Gastrocnemius medialis (tissue), 4 donors: Measurements from ENCODE around the gene MEIS2.

Source experiments
- POLR2A ChIP-seq, 2 donors: fragments of 450-650 bp; IDR thresholded peaks; one replicate each; pipeline ENCODE4 v1.6.1; 2017; ENCODE audit warnings: antibody characterized with exemption in 2 of 2, mild to moderate bottlenecking in 2 of 2, moderate library complexity in 2 of 2
- TF ChIP-seq, protein P1 (sequence below), 5 experiments: fragments of 450-650 bp in 3 of 5; fragments of 200-600 bp in 2 of 5; sonication (generic) in 2 of 5; IDR thresholded peaks in 4 of 5; conservative IDR thresholded peaks in 1 of 5; 1 replicate in 4 of 5; 2 replicates in 1 of 5; pipeline ENCODE4 v1.5.1; 2016 to 2019; ENCODE audit warnings: antibody characterized with exemption in 5 of 5, mild to moderate bottlenecking in 3 of 5, moderate library complexity in 3 of 5

DNA sequence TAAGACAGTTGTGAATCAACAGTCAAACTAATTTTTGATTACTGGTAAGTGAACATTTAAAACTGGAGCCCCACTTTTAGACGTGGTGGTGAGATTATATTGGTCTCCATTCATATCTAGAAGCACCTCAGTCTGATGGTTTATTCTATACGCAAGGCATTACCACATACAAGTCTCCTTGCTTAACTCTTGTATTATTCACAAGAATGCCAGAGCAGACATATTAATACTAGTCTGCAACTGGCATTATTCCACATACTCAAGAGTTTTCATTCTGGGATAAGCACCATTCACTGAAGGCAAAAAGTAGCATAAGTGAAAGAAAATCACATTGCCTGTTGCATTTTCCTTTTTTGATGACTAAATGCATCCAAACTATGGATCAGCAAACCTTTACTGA, 36.9 kb upstream of the MEIS2 start:
- TF ChIP-seq, protein P1, sequence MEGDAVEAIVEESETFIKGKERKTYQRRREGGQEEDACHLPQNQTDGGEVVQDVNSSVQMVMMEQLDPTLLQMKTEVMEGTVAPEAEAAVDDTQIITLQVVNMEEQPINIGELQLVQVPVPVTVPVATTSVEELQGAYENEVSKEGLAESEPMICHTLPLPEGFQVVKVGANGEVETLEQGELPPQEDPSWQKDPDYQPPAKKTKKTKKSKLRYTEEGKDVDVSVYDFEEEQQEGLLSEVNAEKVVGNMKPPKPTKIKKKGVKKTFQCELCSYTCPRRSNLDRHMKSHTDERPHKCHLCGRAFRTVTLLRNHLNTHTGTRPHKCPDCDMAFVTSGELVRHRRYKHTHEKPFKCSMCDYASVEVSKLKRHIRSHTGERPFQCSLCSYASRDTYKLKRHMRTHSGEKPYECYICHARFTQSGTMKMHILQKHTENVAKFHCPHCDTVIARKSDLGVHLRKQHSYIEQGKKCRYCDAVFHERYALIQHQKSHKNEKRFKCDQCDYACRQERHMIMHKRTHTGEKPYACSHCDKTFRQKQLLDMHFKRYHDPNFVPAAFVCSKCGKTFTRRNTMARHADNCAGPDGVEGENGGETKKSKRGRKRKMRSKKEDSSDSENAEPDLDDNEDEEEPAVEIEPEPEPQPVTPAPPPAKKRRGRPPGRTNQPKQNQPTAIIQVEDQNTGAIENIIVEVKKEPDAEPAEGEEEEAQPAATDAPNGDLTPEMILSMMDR (IDR thresholded peaks at IDR 0.05 in 4 of 5, conservative IDR thresholded peaks at IDR 0.05 in 1 of 5) = no peak
- no peak for TF ChIP-seq POLR2A (IDR thresholded peaks at IDR 0.05)
